CD4-positive, CD25-positive, alpha-beta regulatory T cell (primary cell): ENCODE measurements around the gene TNK2. TPM values are rescaled to one million over a fixed set of nuclear protein-coding genes. Genes with fewer than 3 reads are reported as not detected.
"Not testable (repeated sequence)": the region's sequence is repeated elsewhere in the genome, so short reads cannot be mapped to it uniquely, and the experiment has no call there.

Experiments used
- ATAC-seq, 2 donors: fragments of 150-1000 bp; cut with Tn5 transposase; one replicate each; pipeline ENCODE4 v1.10.0; 2021; ENCODE audit warnings: low read depth in 2 of 2, moderate number of reproducible peaks in 2 of 2, moderate library complexity in 1 of 2
- DNase-seq, 3 donors: peaks; one replicate each; pipeline versions ENCODE4 v3.0.0 to v3.0.0-alpha.2; 2012 to 2022; ENCODE audit warnings: mixed read lengths in 1 of 3
- H3K27ac ChIP-seq: one replicate; pipeline ENCODE4 v1.7.0; 2013; ENCODE audit warnings: mild to moderate bottlenecking, low read length; ENCODE audit not compliant: insufficient read depth, poor library complexity, severe bottlenecking
- H3K27me3 ChIP-seq: one replicate; pipeline ENCODE4 v1.7.0; 2013; ENCODE audit warnings: low read length; ENCODE audit not compliant: control insufficient read depth, insufficient read depth
- H3K36me3 ChIP-seq: one replicate; pipeline ENCODE4 v1.7.0; 2013; ENCODE audit warnings: mild to moderate bottlenecking, low read length, moderate library complexity; ENCODE audit not compliant: control insufficient read depth, insufficient read depth
- H3K4me1 ChIP-seq: 2 replicates; pipeline ENCODE4 v1.7.0; 2013; ENCODE audit warnings: mild to moderate bottlenecking, low read length; ENCODE audit not compliant: insufficient read depth, control insufficient read depth, poor library complexity, severe bottlenecking
- H3K4me3 ChIP-seq: one replicate; pipeline ENCODE4 v1.7.0; 2013; ENCODE audit warnings: low read depth, mild to moderate bottlenecking, low read length, moderate library complexity
- H3K9me3 ChIP-seq, 2 experiments: 1 replicate in 1 of 2; 2 replicates in 1 of 2; pipeline ENCODE4 v1.7.0; 2013; ENCODE audit warnings: low read length in 2 of 2, mild to moderate bottlenecking in 1 of 2, moderate library complexity in 1 of 2; ENCODE audit not compliant: control insufficient read depth in 2 of 2
- H3K27ac Mint-ChIP-seq, 3 donors: one replicate each; pipeline ENCODE4 v1.8.0; 2020 to 2022; ENCODE audit warnings: mild to moderate bottlenecking in 3 of 3, mixed read lengths in 3 of 3, moderate library complexity in 2 of 3
- H3K27me3 Mint-ChIP-seq: one replicate; pipeline ENCODE4 v1.8.0; 2022; ENCODE audit warnings: mild to moderate bottlenecking, mixed read lengths
- H3K36me3 Mint-ChIP-seq: one replicate; pipeline ENCODE4 v1.8.0; 2020; ENCODE audit warnings: mixed read lengths
- H3K4me1 Mint-ChIP-seq, 4 donors: one replicate each; pipeline ENCODE4 v1.8.0; 2020 to 2022; ENCODE audit warnings: mixed read lengths in 4 of 4, mild to moderate bottlenecking in 1 of 4
- H3K4me3 Mint-ChIP-seq, 4 donors: one replicate each; pipeline ENCODE4 v1.8.0; 2020 to 2022; ENCODE audit warnings: mild to moderate bottlenecking in 4 of 4, mixed read lengths in 4 of 4, moderate library complexity in 3 of 4
- H3K9me3 Mint-ChIP-seq, 7 donors: one replicate each; pipeline ENCODE4 v1.8.0; 2020 to 2022; ENCODE audit warnings: mixed read lengths in 7 of 7, mild to moderate bottlenecking in 3 of 7, moderate library complexity in 2 of 7
- polyA plus RNA-seq, 4 donors: library from polyadenylated mRNA; unstranded; fragments of 300-500 nt; fragmentation: Illumina TruSeq; gene quantifications; one replicate each; pipeline ENCODE4 v1.2.3, GENCODE V29; 2021
- total RNA-seq: library from RNA; stranded (reverse); gene quantifications from one replicate; pipeline ENCODE4 v1.2.3, GENCODE V29; 2022

The TNK2 gene
- total and polyA plus RNA-seq, 5 donors from 2014 or later = 0.93 to 139 (median 2.1) TPM

DNA sequence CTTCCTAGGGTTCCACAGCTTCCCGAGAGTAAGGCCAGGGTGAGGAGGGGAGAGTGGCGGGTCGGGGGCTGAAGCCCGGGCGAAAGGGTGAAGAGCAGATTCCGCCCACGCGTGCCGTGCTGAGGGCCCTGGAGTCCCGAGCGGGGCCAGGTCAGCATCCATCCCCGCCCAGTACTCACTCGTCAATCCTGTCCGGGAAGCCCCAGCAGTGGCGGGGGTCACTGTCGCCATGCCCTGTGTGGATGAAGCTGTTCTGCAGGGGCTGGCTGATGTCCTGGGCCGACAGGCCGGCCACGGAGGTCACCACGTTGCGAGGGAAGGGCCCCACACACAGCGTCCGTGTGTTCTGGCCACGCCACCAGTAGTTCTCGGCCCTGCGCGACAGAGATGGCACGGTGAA lies 36.3 kb downstream of the TNK2 start:
- Mint-ChIP-seq H3K27ac (no peak overlapping the region), H3K4me3 (no peak overlapping the region), H3K36me3 (no peaks in the 10 kb centered on the region), H3K9me3 (no peaks in the 10 kb centered on the region), H3K27me3 (no peaks in the 10 kb centered on the region), H3K4me1 (peaks cover 0 to 3% (median 0%) of the 10 kb centered on the region in 4 donors)
- DNase-seq (no peak), ATAC-seq (no peak)
- Histone ChIP-seq H3K4me1 (no peaks in the 10 kb centered on the region), H3K27ac (no peak overlapping the region), H3K4me3 (no peak overlapping the region), H3K9me3 (no peaks in the 10 kb centered on the region), H3K27me3 (no peaks in the 10 kb centered on the region), H3K36me3 (peaks cover 39% of the 10 kb centered on the region)

DNA sequence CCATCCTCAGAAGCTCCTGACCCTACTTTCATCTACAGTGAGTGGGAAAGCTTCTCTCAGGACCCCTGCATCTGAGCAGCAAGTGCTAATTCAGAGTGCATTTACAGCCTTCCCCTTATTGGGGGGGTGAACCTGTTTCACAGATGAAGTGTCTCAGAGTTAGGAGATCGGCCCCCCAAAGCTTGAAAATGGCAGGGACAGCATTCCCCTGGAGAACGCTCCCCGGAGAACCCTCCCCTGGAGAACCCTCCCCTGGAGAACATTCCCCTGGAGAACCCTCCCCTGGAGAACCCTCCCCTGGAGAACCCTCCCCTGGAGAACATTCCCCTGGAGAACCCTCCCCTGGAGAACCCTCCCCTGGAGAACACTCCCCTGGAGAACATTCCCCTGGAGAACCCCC lies 36.7 kb downstream of the TNK2 start:
- H3K27ac Mint-ChIP-seq, H3K27ac ChIP-seq, H3K4me3 Mint-ChIP-seq, H3K9me3 ChIP-seq, ATAC-seq, H3K9me3 Mint-ChIP-seq, H3K27me3 Mint-ChIP-seq, DNase-seq, H3K4me3 ChIP-seq, H3K4me1 ChIP-seq, H3K27me3 ChIP-seq, H3K4me1 Mint-ChIP-seq, H3K36me3 Mint-ChIP-seq: not testable (repeated sequence)
- peaks cover 39% of the 10 kb centered on the region for H3K36me3 ChIP-seq

DNA sequence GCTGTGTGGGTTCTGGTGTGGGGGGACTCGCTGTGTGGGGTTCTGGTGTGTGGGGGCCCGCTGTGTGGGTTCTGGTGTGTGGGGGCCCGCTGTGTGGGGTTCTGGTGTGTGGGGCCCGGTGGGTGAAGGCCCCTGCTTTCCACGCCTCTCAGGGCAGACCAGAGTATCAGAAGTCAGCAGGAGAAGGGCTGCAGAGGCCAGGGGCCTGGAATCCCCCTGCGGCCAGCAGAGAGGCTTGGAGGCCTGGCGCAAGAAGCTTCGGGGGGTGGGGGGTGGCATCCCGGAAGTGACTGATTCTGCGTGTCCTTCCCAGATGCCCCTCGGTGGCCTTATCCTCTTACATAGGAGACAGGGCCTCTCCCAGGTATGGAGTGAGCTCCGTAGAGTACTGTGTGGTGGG lies 37.4 kb downstream of the TNK2 start:
- Mint-ChIP-seq H3K27me3 (no peaks in the 10 kb centered on the region), H3K27ac (no peak overlapping the region), H3K9me3 (no peaks in the 10 kb centered on the region), H3K4me1 (no peaks in the 10 kb centered on the region), H3K4me3 (no peak overlapping the region), H3K36me3 (no peaks in the 10 kb centered on the region)
- DNase-seq = no peak
- no peak for ATAC-seq
- no peaks in the 10 kb centered on the region for H3K27me3 ChIP-seq
- peaks cover 34% of the 10 kb centered on the region for H3K36me3 ChIP-seq
- no peak overlapping the region for H3K27ac ChIP-seq
- no peaks in the 10 kb centered on the region for H3K9me3 ChIP-seq
- H3K4me1 ChIP-seq = no peaks in the 10 kb centered on the region
- no peak overlapping the region for H3K4me3 ChIP-seq

DNA sequence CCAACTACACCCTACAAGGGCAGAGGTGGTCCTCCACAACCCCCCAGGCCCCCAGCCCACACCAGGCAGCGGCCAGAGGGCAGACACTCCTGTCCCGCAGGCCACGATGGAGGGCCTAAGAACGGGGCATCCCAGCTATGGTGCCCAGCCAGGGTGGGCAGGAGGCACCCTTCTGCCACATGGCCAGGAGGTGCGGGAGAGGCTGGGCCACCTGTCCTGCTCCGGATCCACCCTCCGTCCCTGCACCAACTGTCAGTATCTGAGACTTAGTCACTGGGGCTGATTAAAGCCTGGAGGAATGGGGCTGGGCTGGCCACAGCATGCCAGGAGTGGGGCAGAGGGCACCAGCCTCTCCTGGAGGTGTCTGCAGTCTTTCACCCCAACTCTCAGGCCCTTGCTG lies 37.9 kb downstream of the TNK2 start:
- H3K4me1 ChIP-seq = no peaks in the 10 kb centered on the region
- no peaks in the 10 kb centered on the region for H3K27me3 Mint-ChIP-seq
- no peak overlapping the region for H3K27ac Mint-ChIP-seq
- H3K27me3 ChIP-seq = no peaks in the 10 kb centered on the region
- peaks cover 36% of the 10 kb centered on the region for H3K36me3 ChIP-seq
- ATAC-seq (no peak), DNase-seq (no peak)
- H3K4me3 Mint-ChIP-seq = no peak overlapping the region
- H3K36me3 Mint-ChIP-seq = peaks cover 4% of the 10 kb centered on the region
- H3K4me3 ChIP-seq = no peak overlapping the region
- H3K9me3 Mint-ChIP-seq = no peaks in the 10 kb centered on the region
- H3K9me3 ChIP-seq = no peaks in the 10 kb centered on the region
- no peak overlapping the region for H3K27ac ChIP-seq
- no peaks in the 10 kb centered on the region for H3K4me1 Mint-ChIP-seq

DNA sequence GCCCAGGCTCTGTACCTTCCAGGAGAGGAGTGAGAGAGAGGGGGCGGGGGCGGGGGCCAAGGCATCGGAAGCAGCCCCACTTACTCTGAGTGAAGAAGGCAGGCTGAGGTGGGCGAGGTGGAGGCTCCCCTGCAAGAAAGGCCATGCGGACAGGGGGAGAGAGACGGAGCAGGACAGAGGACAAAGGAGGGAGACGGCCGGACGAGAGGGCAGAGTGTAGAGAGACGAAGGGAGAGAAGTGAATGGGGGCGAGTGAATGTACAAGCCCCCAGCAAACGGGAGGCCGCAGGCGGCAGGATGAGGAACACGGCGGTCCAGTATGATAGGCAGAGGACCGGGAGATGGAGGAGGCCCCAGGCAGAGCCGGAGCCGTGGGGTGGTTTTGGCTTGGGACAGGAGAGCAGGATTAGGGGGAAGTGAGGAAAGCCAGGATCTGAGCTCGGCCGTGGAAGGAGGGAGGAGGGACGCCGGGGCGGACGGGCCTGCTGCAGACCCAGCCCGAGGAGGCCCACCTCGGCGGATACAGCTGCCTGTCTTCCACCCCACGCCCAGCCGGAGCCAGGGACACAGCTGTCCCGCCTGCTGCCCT lies 38.8 kb downstream of the TNK2 start:
- Mint-ChIP-seq H3K36me3 (peaks cover 6% of the 10 kb centered on the region), H3K4me1 (no peaks in the 10 kb centered on the region), H3K27ac (peak overlapping the region in 1 of 3 donors; percentile 77), H3K4me3 (no peak overlapping the region), H3K9me3 (no peaks in the 10 kb centered on the region), H3K27me3 (no peaks in the 10 kb centered on the region)
- H3K4me1 ChIP-seq = no peaks in the 10 kb centered on the region
- DNase-seq = no peak
- peaks cover 36% of the 10 kb centered on the region for H3K36me3 ChIP-seq
- no peak overlapping the region for H3K4me3 ChIP-seq
- H3K27ac ChIP-seq = no peak overlapping the region
- H3K9me3 ChIP-seq = no peaks in the 10 kb centered on the region
- no peak for ATAC-seq
- H3K27me3 ChIP-seq = no peaks in the 10 kb centered on the region

DNA sequence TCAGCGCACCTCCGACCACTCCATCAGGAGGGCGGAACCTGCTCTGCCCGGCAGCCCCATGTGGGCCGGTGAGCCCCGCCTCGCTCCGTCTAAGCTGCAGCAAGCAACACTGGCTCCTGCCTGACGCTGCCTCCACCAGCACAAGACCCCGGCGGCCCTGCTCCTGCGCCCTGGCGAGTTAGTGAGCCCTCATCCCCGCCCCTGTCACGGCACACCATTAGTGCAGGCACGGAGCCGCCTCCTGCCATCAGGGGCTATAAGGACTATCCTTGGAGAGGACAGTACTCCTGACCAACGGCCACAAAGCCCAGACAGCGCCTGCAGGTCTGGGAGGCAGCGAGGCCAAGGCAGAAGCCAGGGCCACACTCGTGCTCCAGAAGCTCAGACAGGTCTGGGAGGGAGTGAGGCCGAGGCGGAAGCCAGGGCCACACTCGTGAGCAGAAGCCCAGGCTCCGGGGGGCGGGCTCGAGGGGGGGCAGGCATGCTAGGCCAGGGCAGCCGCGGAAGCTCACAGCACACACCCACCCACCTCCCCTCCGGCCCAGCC lies 39.4 kb downstream of the TNK2 start:
- Mint-ChIP-seq H3K36me3 (peaks cover 6% of the 10 kb centered on the region), H3K27ac (no peak overlapping the region), H3K4me1 (no peaks in the 10 kb centered on the region), H3K27me3 (no peaks in the 10 kb centered on the region), H3K9me3 (no peaks in the 10 kb centered on the region), H3K4me3 (no peak overlapping the region)
- DNase-seq = no peak
- H3K36me3 ChIP-seq = peaks cover 39% of the 10 kb centered on the region
- no peak for ATAC-seq
- H3K9me3 ChIP-seq = no peaks in the 10 kb centered on the region
- no peaks in the 10 kb centered on the region for H3K27me3 ChIP-seq
- no peak overlapping the region for H3K27ac ChIP-seq
- H3K4me3 ChIP-seq = no peak overlapping the region
- H3K4me1 ChIP-seq = no peaks in the 10 kb centered on the region

DNA sequence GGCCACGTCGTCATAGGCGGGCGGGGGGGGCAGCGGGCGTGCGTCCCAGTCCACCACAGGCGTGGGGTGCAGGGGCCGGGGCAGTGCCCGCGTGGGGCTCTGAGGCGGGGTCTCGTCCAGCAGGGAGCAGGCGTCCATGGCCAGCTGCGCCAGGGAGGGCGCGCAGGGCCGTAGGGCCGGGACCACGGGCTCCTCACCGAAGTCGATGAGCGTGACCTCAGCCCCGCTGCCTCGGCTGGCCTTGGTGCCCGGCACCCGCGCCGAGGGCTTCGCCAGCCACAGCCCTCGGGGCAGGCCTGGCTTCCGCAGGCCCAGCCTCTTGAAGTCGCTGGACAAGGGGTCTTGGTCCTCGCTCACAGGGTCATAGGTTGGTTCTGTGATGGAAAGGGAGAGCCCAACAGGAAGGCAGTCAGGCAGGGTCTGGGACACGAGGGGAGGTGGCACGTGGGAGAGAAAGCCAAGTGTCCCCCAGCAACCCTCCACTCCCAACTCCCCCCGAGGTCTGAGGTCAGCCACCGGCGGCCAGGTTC lies 40.0 kb downstream of the TNK2 start:
- no peak overlapping the region for H3K27ac Mint-ChIP-seq
- ATAC-seq = no peak
- H3K9me3 ChIP-seq = no peaks in the 10 kb centered on the region
- no peak overlapping the region for H3K4me3 Mint-ChIP-seq
- no peak overlapping the region for H3K27ac ChIP-seq
- no peak for DNase-seq
- no peaks in the 10 kb centered on the region for H3K27me3 ChIP-seq
- H3K4me1 ChIP-seq = no peaks in the 10 kb centered on the region
- peaks cover 6% of the 10 kb centered on the region for H3K36me3 Mint-ChIP-seq
- peaks cover 39% of the 10 kb centered on the region for H3K36me3 ChIP-seq
- H3K27me3 Mint-ChIP-seq = no peaks in the 10 kb centered on the region
- no peak overlapping the region for H3K4me3 ChIP-seq
- no peaks in the 10 kb centered on the region for H3K9me3 Mint-ChIP-seq
- no peaks in the 10 kb centered on the region for H3K4me1 Mint-ChIP-seq

DNA sequence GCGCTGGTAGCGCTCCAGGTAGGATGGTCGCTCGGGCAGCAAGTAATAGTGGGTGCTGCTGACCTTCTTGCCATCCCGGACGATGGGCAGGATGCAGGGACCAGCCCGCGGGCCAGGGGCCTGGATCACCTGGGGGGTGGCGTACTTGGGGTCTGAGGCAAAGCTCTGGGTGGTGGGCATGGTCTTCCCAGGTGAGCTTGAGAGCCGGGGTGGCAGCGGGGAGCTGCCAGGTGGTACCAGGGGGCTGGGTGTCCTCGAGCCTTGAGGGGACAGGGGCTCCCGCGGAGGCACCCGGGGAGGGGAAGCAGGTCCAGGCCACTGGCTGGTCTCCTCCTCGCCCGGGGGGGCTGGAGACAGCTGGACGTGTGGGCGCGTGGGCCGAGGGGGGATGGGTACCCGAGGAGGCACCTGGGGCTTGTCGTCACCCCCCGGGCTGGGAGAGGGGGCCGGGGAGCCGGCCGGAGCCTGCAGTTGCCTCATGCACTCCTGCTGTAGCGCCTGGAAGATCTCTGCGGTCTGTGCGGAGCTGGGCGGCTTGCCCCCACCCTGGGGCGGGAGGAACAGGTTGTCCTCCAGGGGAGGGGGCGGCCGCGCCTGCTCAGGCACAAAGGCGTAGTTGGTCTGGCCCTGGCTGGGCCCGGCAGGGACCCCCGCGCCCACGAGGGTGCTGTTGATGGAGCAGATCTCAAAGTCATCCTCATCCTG lies 40.6 kb downstream of the TNK2 start:
- no peaks in the 10 kb centered on the region for H3K9me3 Mint-ChIP-seq
- Histone ChIP-seq H3K9me3 (no peaks in the 10 kb centered on the region), H3K27me3 (no peaks in the 10 kb centered on the region), H3K36me3 (peaks cover 39% of the 10 kb centered on the region), H3K4me3 (no peak overlapping the region), H3K27ac (no peak overlapping the region), H3K4me1 (no peaks in the 10 kb centered on the region)
- H3K4me1 Mint-ChIP-seq = no peaks in the 10 kb centered on the region
- DNase-seq = no peak
- H3K4me3 Mint-ChIP-seq = no peak overlapping the region
- no peak for ATAC-seq
- H3K27me3 Mint-ChIP-seq = no peaks in the 10 kb centered on the region
- peaks cover 6% of the 10 kb centered on the region for H3K36me3 Mint-ChIP-seq
- H3K27ac Mint-ChIP-seq = no peak overlapping the region
